ENCODE measurements around the gene NT5DC4.
A peak's percentile ranks its signal among the peaks of the same experiment; 100 is the strongest.

The NT5DC4 gene

DNA sequence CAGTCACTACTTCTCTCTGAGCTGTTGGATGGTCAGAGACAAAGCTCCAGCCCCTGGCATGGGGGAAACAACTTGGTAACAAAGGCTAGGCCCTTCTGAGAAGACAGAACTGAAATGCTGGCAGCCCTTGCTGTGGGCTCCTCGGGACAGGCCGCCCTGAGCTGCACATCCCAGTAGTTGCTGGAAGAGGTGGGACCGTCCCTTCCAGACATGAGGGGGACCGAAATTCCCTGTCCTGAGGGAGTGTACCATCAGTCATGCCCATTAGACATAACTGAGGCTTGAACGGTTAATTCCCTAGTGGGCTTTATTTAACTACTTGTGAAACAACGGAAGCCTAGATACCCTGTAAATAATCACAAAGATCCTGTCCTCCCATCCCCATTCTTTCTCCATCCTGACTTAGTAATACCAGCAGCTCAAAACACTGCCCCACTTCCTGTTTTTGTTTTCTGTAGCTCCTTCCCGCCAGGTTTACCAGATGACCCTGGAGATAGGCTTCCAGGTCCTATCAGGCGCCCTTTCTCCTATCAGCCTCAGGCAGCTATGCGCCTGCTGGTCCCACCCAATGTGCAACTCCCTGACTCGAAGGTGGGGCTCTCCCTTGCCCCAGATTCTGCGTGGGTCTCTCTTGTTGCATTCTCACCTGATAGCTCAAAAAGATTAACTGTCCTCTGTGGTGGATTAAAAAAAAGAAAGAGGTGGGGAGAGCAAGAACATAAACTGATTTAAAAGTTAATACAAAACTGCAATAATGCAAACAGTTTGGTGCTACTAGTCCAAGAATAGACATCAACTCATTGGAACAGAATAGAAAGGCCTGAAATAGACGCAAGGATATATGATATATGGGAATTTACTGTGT, 37.0 kb upstream of the NT5DC4 start:
- no peak overlapping the region for H3K4me3 ChIP-seq (ENCODE audit: low read depth, low read length)
- TF ChIP-seq, protein P1, sequence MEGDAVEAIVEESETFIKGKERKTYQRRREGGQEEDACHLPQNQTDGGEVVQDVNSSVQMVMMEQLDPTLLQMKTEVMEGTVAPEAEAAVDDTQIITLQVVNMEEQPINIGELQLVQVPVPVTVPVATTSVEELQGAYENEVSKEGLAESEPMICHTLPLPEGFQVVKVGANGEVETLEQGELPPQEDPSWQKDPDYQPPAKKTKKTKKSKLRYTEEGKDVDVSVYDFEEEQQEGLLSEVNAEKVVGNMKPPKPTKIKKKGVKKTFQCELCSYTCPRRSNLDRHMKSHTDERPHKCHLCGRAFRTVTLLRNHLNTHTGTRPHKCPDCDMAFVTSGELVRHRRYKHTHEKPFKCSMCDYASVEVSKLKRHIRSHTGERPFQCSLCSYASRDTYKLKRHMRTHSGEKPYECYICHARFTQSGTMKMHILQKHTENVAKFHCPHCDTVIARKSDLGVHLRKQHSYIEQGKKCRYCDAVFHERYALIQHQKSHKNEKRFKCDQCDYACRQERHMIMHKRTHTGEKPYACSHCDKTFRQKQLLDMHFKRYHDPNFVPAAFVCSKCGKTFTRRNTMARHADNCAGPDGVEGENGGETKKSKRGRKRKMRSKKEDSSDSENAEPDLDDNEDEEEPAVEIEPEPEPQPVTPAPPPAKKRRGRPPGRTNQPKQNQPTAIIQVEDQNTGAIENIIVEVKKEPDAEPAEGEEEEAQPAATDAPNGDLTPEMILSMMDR (conservative IDR thresholded peaks at IDR 0.05; ENCODE audit: low read depth, low read length), result no peak
- DNase-seq (ENCODE audit: low read depth), result no peak

DNA sequence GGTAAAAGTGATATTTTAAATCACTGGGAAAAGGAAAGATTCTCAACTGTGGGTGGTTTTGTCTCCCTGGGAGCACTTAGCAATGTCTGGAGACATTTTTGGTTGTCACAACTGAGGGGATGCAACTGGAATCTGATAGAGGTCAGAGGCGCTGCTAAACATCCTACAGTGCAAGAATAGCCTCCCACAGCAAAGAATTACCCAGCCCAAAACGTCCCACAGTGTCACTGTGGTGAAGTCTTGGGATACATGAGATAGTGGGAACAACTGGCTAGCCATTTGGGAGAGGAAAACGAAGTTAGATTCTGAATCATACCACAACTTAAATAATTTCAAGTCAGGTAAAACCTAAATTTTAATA, 36.4 kb upstream of the NT5DC4 start:
- DNase-seq (ENCODE audit: low read depth), result no peak
- TF ChIP-seq, protein P1 (conservative IDR thresholded peaks at IDR 0.05; ENCODE audit: low read depth, low read length), result no peak
- H3K4me3 ChIP-seq (ENCODE audit: low read depth, low read length), result no peak overlapping the region

DNA sequence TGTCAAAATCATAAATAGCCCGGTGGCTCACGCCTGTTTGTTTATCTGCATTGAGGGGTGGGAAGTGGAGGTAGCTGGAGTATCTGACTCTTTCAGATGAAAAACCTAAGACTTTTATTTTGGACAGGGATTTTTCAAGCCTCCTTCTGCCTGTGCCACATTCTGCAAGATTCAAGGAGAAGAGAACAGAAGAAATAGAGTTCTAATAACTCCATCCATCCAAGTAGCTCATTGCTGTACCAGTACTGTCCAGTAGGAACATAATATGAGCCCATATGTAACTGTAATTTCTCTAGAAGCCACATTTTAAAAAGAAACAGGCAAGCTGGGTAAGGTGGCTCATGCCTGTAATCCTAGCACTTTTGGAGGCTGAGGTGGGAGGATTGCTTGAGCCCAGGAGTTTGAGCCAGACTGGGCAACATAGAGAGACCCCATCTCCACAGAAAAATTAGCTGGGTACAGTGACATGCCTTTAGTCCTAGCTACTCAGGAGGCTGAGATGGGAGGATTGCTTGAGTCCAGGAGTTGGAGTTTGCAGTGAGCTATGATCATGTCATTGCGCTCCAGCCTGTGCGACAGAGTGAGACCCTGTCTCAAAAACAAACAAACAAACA, 35.4 kb upstream of the NT5DC4 start:
- DNase-seq (ENCODE audit: low read depth), result peak; percentile 56
- TF ChIP-seq, protein P1 (conservative IDR thresholded peaks at IDR 0.05; ENCODE audit: low read depth, low read length), result peak; percentile 46
- no peak overlapping the region for H3K4me3 ChIP-seq (ENCODE audit: low read depth, low read length)

DNA sequence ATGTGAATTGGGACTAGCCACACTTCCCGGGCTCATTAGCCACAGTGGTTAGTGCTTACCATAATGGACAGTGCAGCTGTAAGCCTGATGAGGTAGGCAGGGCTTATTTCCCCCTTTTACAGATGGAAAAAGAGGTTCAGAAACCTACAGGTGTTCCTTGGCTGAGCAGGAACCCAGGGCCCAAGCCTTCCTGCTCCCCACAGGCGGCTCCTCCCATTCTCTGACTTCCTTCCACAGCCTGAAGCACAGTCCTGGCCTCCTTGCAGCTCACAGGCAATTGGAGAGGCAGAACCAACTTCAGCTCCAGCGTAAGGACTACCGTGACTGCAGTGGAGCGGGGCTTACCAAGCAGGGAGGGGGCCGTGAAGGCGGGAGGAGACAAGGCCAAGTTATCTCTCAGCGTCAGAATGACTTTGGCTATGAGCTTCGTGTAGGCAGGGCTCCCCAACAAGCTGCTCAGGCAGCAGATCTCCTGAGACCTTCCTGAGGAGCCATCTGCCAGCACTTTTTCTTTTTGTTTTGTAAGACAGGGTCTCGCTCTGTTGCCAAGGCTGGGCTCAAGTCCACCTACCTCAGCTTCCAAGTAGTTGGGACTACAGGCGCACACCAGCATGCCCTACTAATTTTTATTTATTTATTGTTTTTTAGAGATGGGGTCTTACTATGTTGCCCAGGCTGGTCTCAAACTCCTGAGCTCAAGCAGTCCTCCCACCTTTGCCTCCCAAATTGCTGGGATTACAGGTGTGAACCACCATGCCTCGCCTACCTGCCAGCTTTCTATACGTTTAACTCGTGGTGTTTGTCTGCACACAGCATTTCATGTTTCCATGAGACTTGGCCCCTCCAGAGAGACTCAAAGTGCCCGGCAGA, 34.2 kb upstream of the NT5DC4 start:
- DNase-seq (ENCODE audit: low read depth), result no peak
- H3K4me3 ChIP-seq (ENCODE audit: low read depth, low read length), result no peak overlapping the region
- TF ChIP-seq, protein P1 (conservative IDR thresholded peaks at IDR 0.05; ENCODE audit: low read depth, low read length), result no peak

DNA sequence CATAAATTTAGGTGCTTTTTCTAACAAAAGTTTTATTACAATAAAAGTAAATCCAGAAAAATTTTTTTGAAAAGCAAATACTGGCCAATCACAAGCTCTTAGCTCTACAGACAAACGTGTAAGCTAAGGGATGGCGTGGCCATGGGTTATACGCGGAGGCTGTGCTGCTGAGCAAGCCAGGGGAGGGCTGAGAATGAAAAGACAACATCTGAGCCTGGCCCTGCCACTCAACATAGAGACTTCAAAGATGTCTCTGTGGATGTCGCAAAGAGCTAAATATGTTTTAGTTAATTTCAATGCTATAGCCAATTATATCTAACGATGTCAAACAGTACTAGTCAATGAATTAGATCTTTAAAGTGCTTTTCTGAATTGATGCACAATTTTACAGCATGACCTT, 33.3 kb upstream of the NT5DC4 start:
- no peak overlapping the region for H3K4me3 ChIP-seq (ENCODE audit: low read depth, low read length)
- DNase-seq (ENCODE audit: low read depth), result no peak
- TF ChIP-seq, protein P1 (conservative IDR thresholded peaks at IDR 0.05; ENCODE audit: low read depth, low read length), result no peak

DNA sequence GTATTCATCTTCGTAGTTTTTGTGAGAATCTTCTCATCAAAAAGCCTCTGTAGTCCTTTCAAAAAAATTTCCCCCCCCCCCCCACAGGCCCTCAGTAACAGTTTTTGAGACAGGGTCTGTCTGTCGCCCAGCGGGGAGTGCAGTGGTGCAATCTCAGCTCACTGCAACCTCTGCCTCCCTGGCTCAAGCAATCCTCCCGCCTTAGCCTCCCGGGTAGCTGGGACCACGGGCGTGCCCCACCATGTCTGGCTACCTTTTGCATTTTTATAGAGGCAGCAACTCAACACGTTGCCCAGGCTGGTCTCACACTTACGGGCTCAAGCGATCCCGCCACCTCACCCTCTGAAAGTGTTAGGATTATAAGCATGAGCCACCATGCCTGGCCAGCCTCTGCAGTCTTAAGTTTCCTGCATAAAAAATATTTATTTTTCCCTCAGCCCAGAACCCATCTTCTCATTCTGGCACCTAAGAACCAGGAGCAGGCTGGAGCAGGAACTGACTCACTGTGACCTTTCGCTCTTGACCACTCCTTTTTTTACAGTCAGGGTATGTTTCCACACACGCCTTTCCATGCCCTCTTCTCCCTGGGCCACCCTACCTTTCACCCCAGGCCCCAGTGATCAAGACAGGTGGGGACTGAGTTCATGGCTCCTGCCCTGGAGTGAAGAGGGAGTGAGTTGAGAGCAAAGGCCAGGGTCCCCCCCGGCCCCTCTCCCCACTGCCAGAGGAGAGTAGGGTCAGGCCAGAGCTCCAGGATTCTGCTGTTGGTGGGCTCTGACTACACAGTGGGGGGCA, 32.5 kb upstream of the NT5DC4 start:
- TF ChIP-seq, protein P1 (conservative IDR thresholded peaks at IDR 0.05; ENCODE audit: low read depth, low read length), result no peak
- H3K4me3 ChIP-seq (ENCODE audit: low read depth, low read length), result no peak overlapping the region
- no peak for DNase-seq (ENCODE audit: low read depth)
